Gastroesophageal sphincter (tissue), 4 donors: ENCODE data around the gene PRR5L. TPM values are rescaled to one million over a fixed set of nuclear protein-coding genes. Genes with fewer than 3 reads are reported as not detected.
A peak's percentile ranks its signal among the peaks of the same experiment; 100 is the strongest.
"Not testable (repeated sequence)": the region's sequence is repeated elsewhere in the genome, so short reads cannot be mapped to it uniquely, and the experiment has no call there.

ENCODE experiments used
- ATAC-seq: fragments of 150-250 bp; one replicate; pipeline ENCODE4 v1.9.1; 2016; ENCODE audit warnings: mild to moderate bottlenecking, moderate library complexity
- H3K27ac ChIP-seq, 4 donors: fragments of 200-600 bp; sonication (generic) in 3 of 4; 1 replicate in 3 of 4; 2 replicates in 1 of 4; pipeline ENCODE4 v1.5.1; 2016 to 2019
- H3K27me3 ChIP-seq: fragments of 200-600 bp; sonication (generic); one replicate; pipeline ENCODE4 v1.5.1; 2019
- H3K36me3 ChIP-seq, 2 donors: fragments of 200-600 bp; sonication (generic); one replicate each; pipeline ENCODE4 v1.5.1; 2019; ENCODE audit warnings: control low read depth in 1 of 2
- H3K4me1 ChIP-seq, 3 donors: fragments of 200-600 bp; sonication (generic); 1 replicate in 2 of 3; 2 replicates in 1 of 3; pipeline ENCODE4 v1.5.1; 2016 to 2019; ENCODE audit warnings: control low read depth in 2 of 3
- H3K4me3 ChIP-seq, 2 donors: fragments of 200-600 bp; sonication (generic); one replicate each; pipeline ENCODE4 v1.5.1; 2019; ENCODE audit warnings: mild to moderate bottlenecking in 1 of 2, moderate library complexity in 1 of 2
- H3K9me3 ChIP-seq, 3 donors: fragments of 200-600 bp; sonication (generic); one replicate each; pipeline ENCODE4 v1.5.1; 2017 to 2019; ENCODE audit warnings: control low read depth in 2 of 3
- CTCF ChIP-seq, 4 experiments: fragments of 200-600 bp in 2 of 4; fragments of 450-650 bp in 2 of 4; sonication (generic) in 1 of 4; IDR thresholded peaks; one replicate each; pipeline ENCODE4 v1.5.1; 2017 to 2019; ENCODE audit warnings: antibody characterized with exemption in 4 of 4, mild to moderate bottlenecking in 2 of 4, moderate library complexity in 2 of 4
- EP300 ChIP-seq: sonication (generic); formaldehyde crosslinking; IDR thresholded peaks from one replicate; pipeline ENCODE4 v1.6.1; 2017; ENCODE audit warnings: antibody characterized with exemption, mild to moderate bottlenecking
- POLR2A ChIP-seq, 2 donors: fragments of 450-650 bp; IDR thresholded peaks; one replicate each; pipeline ENCODE4 v1.6.1; 2017; ENCODE audit warnings: antibody characterized with exemption in 2 of 2, mild to moderate bottlenecking in 2 of 2, moderate library complexity in 1 of 2
- POLR2AphosphoS5 ChIP-seq: sonication (generic); formaldehyde crosslinking; IDR thresholded peaks from one replicate; pipeline ENCODE4 v1.6.1; 2017; ENCODE audit warnings: antibody characterized with exemption
- WGBS, 2 donors: methylation state at CpG; one replicate each; pipeline ENCODE4 v1.1.5; 2018; ENCODE audit warnings: low coverage in 1 of 2; 5-methylcytosine and 5-hydroxymethylcytosine counted together
- total RNA-seq, 4 donors: library from RNA; depleted of rRNA; stranded (reverse); fragments of >200 nt; gene quantifications; one replicate each; pipeline ENCODE4 v1.1.0, GENCODE V29; 2016

PRR5L gene
- total RNA-seq, 4 donors from 2014 or later, result 2.8 to 9.7 (median 7.5) TPM

GRCh38 chr11:36480833-36481232 lies 184.7 kb downstream of the PRR5L start:
- Histone ChIP-seq H3K27ac (no peak overlapping the region), H3K4me1 (no peaks in the 10 kb centered on the region), H3K27me3 (no peaks in the 10 kb centered on the region), H3K9me3 (no peaks in the 10 kb centered on the region), H3K4me3 (no peak overlapping the region), H3K36me3 (peaks cover 0 to 29% of the 10 kb centered on the region in 2 donors)
- no peak for ATAC-seq
- TF ChIP-seq POLR2AphosphoS5 (no peak), EP300 (no peak), POLR2A (IDR thresholded peaks at IDR 0.05) (no peak), CTCF (IDR thresholded peaks at IDR 0.05) (no peak)

GRCh38 chr11:36483042-36483441 lies 187.0 kb downstream of the PRR5L start:
- H3K4me3 ChIP-seq, H3K9me3 ChIP-seq, H3K27me3 ChIP-seq, H3K27ac ChIP-seq, H3K4me1 ChIP-seq, ATAC-seq: not testable (repeated sequence)
- peaks cover 0 to 51% of the 10 kb centered on the region in 2 donors for H3K36me3 ChIP-seq
- WGBS, 2 donors, result 86 to 95% methylated on average over 2 of the region's 4 CpGs

GRCh38 chr11:36485298-36486002 lies 189.4 kb downstream of the PRR5L start:
- ATAC-seq, result no peak

GRCh38 chr11:36487619-36488018 lies 191.5 kb downstream of the PRR5L start:
- Histone ChIP-seq H3K36me3 (peaks cover 0 to 94% of the 10 kb centered on the region in 2 donors), H3K27ac (peak overlapping the region in 1 of 4 donors; percentile 23), H3K4me1 (peaks cover 0 to 11% (median 0%) of the 10 kb centered on the region in 3 donors), H3K4me3 (no peak overlapping the region), H3K27me3 (no peaks in the 10 kb centered on the region), H3K9me3 (no peaks in the 10 kb centered on the region)
- no peak for ATAC-seq
- TF ChIP-seq POLR2AphosphoS5 (no peak), EP300 (no peak), POLR2A (IDR thresholded peaks at IDR 0.05) (no peak), CTCF (IDR thresholded peaks at IDR 0.05) (no peak)
- 79% methylated on average over 4 of the region's 4 CpGs for WGBS, 2 donors

More at GRCh38 chr11:36485298-36486002, 189.4 kb downstream of the PRR5L start:
- Histone ChIP-seq H3K4me3 (no peak overlapping the region), H3K27me3 (no peaks in the 10 kb centered on the region), H3K36me3 (peaks cover 0 to 74% of the 10 kb centered on the region in 2 donors), H3K9me3 (no peaks in the 10 kb centered on the region), H3K27ac (no peak overlapping the region), H3K4me1 (peaks cover 0 to 11% (median 0%) of the 10 kb centered on the region in 3 donors)
- WGBS, 2 donors, result 69 to 70% methylated on average over 2 to 4 of the region's 6 CpGs
- TF ChIP-seq POLR2A (IDR thresholded peaks at IDR 0.05) (no peak), CTCF (IDR thresholded peaks at IDR 0.05) (no peak), POLR2AphosphoS5 (no peak), EP300 (no peak)

- Histone ChIP-seq H3K4me3 (no peak overlapping the region), H3K36me3 (peaks cover 0 to 94% of the 10 kb centered on the region in 2 donors), H3K9me3 (no peaks in the 10 kb centered on the region), H3K4me1 (peaks cover 0 to 11% (median 0%) of the 10 kb centered on the region in 3 donors), H3K27me3 (no peaks in the 10 kb centered on the region), H3K27ac (peak overlapping the region in 2 of 4 donors; percentile 23 to 24)
- 75 to 93% methylated on average over 3 of the region's 5 CpGs for WGBS, 2 donors
- TF ChIP-seq POLR2A (IDR thresholded peaks at IDR 0.05), result no peak
- no peak for TF ChIP-seq POLR2AphosphoS5
- no peak for TF ChIP-seq EP300
- no peak for TF ChIP-seq CTCF (IDR thresholded peaks at IDR 0.05)
- no peak for ATAC-seq
Measured at GRCh38 chr11:36488096-36488495, 192.0 kb downstream of the PRR5L start.
